IPS-11a (cell line): Measurements from ENCODE around the gene ADGRA3.
"Not testable (repeated sequence)": the region's sequence is repeated elsewhere in the genome, so short reads cannot be mapped to it uniquely, and the experiment has no call there.

ENCODE experiments used
- H3K4me3 ChIP-seq: one replicate; pipeline ENCODE4 v1.5.1; 2013; ENCODE audit warnings: low read depth, low read length, control low read depth

The ADGRA3 gene

GRCh38 chr4:22384154-22384553 lies 131.7 kb downstream of the ADGRA3 start:
- H3K4me3 ChIP-seq: no peak overlapping the region

- H3K4me3 ChIP-seq: not testable (repeated sequence)
These were observed 133.7 kb downstream of the ADGRA3 start for GRCh38 chr4:22382216-22382615.

- H3K4me3 ChIP-seq: no peak overlapping the region
These were observed 142.9 kb downstream of the ADGRA3 start for GRCh38 chr4:22372986-22373385.

GRCh38 chr4:22369901-22370562 lies 145.8 kb downstream of the ADGRA3 start:
- H3K4me3 ChIP-seq: no peak overlapping the region

GRCh38 chr4:22363787-22364186 lies 152.1 kb downstream of the ADGRA3 start:
- no peak overlapping the region for H3K4me3 ChIP-seq

- H3K4me3 ChIP-seq: no peak overlapping the region
These were observed 152.8 kb downstream of the ADGRA3 start for GRCh38 chr4:22363036-22363435.

GRCh38 chr4:22356987-22357596 lies 158.8 kb downstream of the ADGRA3 start:
- no peak overlapping the region for H3K4me3 ChIP-seq

GRCh38 chr4:22348410-22348809 lies 167.5 kb downstream of the ADGRA3 start:
- H3K4me3 ChIP-seq: no peak overlapping the region

GRCh38 chr4:22345678-22346077 lies 170.2 kb downstream of the ADGRA3 start:
- no peak overlapping the region for H3K4me3 ChIP-seq

GRCh38 chr4:22345055-22345454 lies 170.8 kb downstream of the ADGRA3 start:
- no peak overlapping the region for H3K4me3 ChIP-seq

GRCh38 chr4:22343606-22344005 lies 172.3 kb downstream of the ADGRA3 start:
- no peak overlapping the region for H3K4me3 ChIP-seq

- no peak overlapping the region for H3K4me3 ChIP-seq
These were observed 176.4 kb downstream of the ADGRA3 start for GRCh38 chr4:22339491-22339890.

- no peak overlapping the region for H3K4me3 ChIP-seq
These were observed 177.1 kb downstream of the ADGRA3 start for GRCh38 chr4:22338796-22339195.
